Brain pericyte (primary cell): Measurements from ENCODE around the gene ACTN1.

Experiments
- DNase-seq: peaks from one replicate; pipeline ENCODE4 v3.0.0-alpha.2; 2012; ENCODE audit warnings: low read depth, low spot score

Gene ACTN1

GRCh38 chr14:68951800-68952530 is 27.1 kb downstream of the ACTN1 start:
- no peak for DNase-seq

DNA sequence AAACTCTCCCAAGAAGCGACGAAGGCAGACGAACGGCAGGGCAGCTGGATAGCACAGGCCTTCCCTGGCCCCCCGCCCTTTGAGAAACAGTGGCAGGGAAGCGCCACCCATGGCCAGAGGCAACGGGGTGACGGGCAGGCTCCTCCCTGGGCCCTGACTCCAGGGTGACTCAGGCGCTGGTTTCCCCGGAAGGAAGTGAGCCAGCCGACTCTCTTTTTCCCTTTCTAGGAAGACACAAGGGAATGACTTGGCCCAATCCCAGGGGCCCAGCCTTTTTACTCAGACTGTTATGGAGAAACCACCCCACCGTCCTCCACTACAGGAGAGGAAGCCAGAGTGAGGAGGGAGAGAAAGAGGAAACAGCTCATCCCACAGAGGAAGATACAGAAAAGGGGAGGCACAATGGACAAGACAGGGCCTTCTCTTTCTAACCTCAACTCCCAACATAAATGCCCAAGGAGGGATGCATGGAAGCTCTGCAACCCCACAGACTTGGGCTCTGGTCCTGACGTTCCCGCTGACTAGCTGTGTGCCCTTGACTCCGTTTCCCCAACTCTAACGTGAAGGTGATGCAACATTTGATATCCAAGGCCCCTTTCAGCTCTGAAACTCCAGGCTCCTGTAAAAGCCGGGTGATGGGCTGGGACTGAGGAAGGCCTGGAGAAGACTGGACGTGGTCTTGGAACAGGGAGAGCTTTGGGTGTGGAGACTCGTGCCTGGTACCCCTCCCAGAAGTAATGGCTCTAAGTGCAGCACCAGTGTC is 27.9 kb downstream of the ACTN1 start:
- DNase-seq = no peak

- DNase-seq = no peak
Measured at GRCh38 chr14:68950111-68950510, 29.0 kb downstream of the ACTN1 start.

- DNase-seq = no peak
Measured at GRCh38 chr14:68949601-68949965, 29.5 kb downstream of the ACTN1 start.

DNA sequence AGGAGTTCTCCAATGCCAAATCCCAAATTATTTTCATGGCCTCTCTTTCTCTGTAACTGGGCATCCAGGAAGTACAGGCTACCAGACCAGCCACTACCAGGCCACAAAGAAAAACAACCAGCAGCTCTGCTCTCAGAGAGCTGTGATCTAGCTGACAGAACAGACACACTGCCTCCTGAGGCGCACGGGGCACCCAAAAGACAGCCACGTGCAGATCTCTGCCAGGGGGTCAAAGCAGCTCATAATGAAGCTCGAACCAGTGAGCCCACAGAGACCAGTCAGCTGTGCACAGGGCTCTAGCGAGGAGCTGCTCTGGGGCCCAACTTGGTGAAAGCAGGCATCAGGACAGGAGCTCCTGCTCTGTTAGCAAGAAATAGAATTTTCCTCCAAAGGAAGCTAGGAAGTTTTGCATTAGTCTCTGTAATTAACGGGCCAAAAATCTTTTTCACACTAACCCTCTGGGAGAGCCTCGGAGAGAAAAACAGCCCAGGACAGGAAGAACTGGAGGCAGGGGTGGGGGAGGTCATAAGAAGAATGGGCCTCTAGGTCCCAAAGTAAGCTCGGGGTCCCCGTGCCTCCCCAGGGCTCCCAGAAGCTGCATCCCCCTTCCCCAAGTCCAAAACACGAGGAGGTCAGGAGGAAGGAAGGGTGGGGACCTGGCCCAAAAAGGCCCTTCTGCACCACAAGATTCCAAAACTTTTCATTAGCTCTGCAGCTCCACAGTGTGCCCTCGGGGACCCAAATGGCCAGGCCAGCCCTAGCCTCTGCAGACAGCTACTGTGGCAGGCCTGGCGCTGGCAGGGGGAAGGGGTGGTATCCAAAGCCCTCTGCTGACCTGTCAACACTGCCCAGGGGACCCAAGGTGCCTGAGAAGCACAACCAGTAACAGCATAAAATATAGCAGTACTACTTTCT is 30.2 kb downstream of the ACTN1 start:
- DNase-seq = no peak

DNA sequence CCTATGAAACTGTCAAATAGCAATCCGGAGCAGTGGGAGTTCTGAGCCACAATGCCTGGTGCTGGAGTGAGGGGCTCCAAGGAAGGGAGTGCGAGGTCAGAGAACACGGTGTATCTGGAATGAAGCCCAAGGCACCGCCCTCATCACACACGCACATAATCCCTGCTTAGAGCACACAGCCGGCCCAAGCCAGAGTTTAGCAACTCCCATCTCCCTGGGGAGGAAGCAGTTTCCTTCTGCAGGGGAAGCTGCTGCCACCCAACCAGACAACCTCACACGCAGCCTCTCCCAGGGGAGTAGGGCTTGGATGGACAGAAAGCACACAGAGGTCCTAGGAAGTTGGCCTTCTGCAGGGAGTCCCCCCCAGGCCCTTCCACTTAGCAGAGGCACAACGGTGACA is 31.3 kb downstream of the ACTN1 start:
- DNase-seq = no peak

GRCh38 chr14:68946489-68946822 is 32.6 kb downstream of the ACTN1 start:
- DNase-seq = no peak

GRCh38 chr14:68945585-68946488 is 33.3 kb downstream of the ACTN1 start:
- DNase-seq = no peak

DNA sequence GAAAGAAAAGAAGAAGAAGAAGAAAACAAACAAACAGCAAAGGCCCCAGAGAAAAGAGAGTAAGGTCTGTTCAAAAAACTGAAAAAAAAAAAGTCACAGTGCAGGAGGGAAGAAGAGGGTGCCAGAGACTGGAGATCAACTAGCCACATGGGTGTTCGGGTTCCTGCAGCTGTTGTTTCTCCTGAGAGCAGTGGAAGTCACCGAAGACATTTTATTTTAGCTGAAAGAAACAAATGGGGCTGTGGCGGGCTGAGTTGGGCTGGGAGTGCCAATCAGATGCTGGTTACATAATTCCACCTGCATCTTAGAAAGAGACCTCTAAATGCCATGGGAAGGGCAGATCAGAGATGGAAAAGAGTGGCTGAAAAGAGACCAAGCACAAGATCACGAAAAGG is 33.9 kb downstream of the ACTN1 start:
- no peak for DNase-seq

GRCh38 chr14:68944162-68944561 is 34.9 kb downstream of the ACTN1 start:
- no peak for DNase-seq

DNA sequence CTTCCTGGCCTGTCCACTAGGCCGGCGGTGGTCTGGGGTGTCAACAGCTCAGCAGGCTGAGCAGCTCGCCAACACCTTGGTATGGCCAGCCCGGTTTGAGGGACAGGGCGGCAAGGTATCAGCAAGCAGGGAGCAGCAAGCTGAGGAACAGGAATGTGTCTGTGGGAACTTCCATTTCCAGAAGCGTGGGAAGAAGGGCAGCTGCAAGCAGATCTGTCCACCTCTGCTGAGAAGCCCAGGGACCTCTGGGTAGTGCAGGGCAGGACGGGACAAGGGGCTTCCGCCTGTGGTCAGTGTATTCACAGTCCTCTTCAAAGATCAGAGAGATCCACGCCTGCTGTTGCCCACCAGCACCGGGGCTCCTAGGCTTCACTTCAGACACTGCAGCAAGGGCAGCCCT is 36.0 kb downstream of the ACTN1 start:
- DNase-seq = no peak

GRCh38 chr14:68942296-68943035 is 36.6 kb downstream of the ACTN1 start:
- no peak for DNase-seq

DNA sequence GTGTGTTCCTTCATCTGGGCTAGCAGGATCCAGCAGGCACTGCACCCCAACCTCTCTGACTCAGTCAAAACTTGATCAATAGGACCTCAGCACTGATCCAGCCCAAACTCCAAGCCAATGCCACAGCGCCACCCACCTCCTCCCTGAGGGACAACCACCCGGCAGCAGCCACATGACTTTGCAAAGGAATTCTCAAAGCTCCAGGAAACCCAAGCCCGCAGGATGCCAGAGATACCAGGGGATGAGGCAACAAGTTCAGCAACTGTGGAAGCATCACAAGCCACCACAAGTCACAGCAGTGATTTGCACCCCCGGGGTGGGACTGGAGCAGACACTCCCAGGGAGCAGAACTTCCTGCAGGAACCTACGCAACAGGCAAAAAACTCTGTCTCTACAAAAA is 37.3 kb downstream of the ACTN1 start:
- DNase-seq = no peak

- no peak for DNase-seq
Measured at GRCh38 chr14:68940614-68941185, 38.4 kb downstream of the ACTN1 start.

DNA sequence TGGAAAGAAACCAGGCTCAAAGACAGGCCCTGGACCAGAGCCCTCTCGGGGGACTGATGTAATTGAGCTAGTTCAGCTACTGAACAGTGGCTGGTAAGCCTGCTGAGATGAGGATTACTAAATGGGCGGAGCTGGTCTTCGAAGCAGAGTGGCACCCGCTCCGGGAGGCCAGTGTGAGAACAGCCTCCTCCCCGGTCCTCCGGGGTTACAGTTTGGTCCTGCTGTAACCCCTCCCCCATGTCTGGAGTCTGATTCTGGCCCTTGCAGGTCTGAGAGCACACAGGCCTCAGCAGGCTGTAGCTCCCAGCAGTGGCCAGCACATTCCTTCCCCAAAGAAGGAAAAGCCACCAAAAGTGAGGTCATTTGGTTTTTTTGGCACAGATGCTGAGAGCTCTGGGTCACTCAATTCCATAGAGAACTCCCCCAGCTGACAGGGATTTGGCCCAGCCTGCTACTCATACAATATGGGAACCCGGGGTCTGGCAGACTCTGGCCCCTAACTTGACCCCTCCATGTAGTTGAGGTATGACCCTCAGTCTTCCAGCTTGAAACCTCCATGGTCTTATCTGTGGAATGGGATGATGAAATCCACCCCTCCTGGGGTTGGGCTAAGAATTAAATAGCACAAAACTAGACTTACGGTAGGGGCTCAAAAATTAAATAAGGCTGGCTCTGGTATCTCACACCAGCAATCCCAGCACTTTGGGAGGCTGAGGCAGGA is 39.0 kb downstream of the ACTN1 start:
- DNase-seq = peak; percentile 86

DNA sequence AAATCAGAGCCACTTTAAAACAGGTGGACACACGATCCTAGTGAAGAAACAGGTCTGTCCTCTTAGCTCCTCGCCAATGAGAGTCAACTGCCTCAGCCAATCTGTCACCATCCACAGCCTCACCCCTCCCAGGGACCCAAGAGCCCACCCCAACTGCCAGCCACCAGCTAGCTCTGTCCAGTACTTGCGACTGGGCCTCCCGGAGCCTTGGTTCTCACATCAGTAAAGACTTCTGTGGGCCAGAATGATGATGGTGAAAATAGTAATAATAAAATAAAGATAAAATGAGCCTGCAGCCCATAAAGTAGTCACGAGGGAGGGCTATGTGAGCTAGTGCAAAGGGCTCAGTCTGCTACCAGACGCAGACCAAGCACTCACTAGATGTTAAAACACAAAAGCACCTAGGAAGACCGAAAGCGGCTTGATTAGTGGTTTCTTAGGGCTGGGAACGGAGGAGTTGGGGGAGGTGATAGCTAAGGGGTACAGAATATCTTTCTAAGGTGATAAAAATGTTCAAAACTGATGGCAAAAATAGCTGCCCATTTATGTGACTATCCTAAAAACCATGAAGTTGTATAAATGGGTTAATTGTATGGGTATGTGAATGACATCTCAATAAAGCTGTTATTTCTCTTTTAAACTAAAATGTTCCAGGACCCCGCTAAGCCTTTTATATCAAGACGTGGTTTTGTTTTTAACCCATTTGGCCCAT is 39.8 kb downstream of the ACTN1 start:
- DNase-seq = no peak

GRCh38 chr14:68938271-68939150 is 40.6 kb downstream of the ACTN1 start:
- DNase-seq = no peak
